Measurements from ENCODE around the gene ELF3. TPM values are rescaled to one million over a fixed set of nuclear protein-coding genes. Genes with fewer than 3 reads are reported as not detected.

Gene ELF3
- total and polyA plus RNA-seq, 2 of the 8 experiments (the other 6 are each of a cell fraction or from before 2014, with no cell fraction given) = 17.3 to 25.0 TPM

GRCh38 chr1:201982082-201982622 lies 28.2 kb upstream of the ELF3 start (continued):
- TF ChIP-seq CHD7 (IDR thresholded peaks at IDR 0.05; ENCODE audit: insufficient replicate concordance, low read length) = no peak
- TF ChIP-seq EGR1 (IDR thresholded peaks at IDR 0.05; ENCODE audit: borderline replicate concordance, low read depth, low read length) = no peak
- no peak for TF ChIP-seq RBBP5 (IDR thresholded peaks at IDR 0.05; ENCODE audit: borderline replicate concordance, low read depth, low read length)
- no peak for TF ChIP-seq HDAC6 (IDR thresholded peaks at IDR 0.05; ENCODE audit: low read depth, low read length)
- TF ChIP-seq PHF8 (conservative IDR thresholded peaks at IDR 0.05; ENCODE audit: low read depth, low read length) = no peak
- no peak for TF ChIP-seq POLR2AphosphoS5 (IDR thresholded peaks at IDR 0.05; ENCODE audit: low read depth, low read length)
